ENCODE data around the gene TRIP4. TPM values are rescaled to one million over a fixed set of nuclear protein-coding genes. Genes with fewer than 3 reads are reported as not detected.

Gene TRIP4
- total and polyA plus RNA-seq, 2 of the 8 experiments (the other 6 are each of a cell fraction or from before 2014, with no cell fraction given): 6.2 to 18.9 TPM

DNA sequence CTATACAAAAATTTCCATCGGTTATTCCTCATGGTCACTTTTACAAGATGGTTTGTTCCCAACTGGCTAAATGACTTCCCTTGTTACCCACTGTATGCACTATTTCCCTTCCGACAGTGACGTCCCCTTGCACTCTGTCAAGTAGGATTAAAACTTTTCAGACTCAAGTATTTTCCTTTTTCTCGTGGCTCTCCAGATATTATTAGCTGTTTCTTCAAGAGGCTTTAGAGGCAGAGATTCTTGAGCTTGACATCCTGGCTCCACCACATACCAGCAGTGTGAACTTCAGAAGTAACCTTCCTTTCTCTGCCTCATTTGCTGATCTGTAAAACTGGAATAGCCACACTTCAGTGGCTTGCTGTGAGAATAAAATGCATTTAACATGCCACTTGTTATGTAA, 45.7 kb upstream of the TRIP4 start:
- Histone ChIP-seq H3K14ac (ENCODE audit: insufficient read length) (no peak overlapping the region), H4K91ac (replicated peaks; ENCODE audit: insufficient read length, low read length) (no peak overlapping the region), H2BK12ac (ENCODE audit: low read depth, low read length) (no peak overlapping the region), H3K9ac (replicated peaks in 1 of 4; ENCODE audit: extremely low read depth in 1 of 4, low read depth in 3 of 4, low read length in 3 of 4) (no peak overlapping the region), H4K5ac (ENCODE audit: insufficient read length, low read depth, low read length) (no peak overlapping the region), H2BK15ac (ENCODE audit: low read length) (no peak overlapping the region), H2AFZ (ENCODE audit: low read length) (no peak overlapping the region), H3K23me2 (ENCODE audit: low read depth, low read length) (no peaks in the 10 kb centered on the region), H2AK5ac (ENCODE audit: low read depth, low read length) (no peak overlapping the region), H3K23ac (ENCODE audit: insufficient read length) (no peak overlapping the region), H4K8ac (ENCODE audit: extremely low read depth, insufficient read depth, low read length) (no peak overlapping the region), H2BK20ac (ENCODE audit: low read length) (no peak overlapping the region), H3K4me1 (replicated peaks in 1 of 4; ENCODE audit: control insufficient read depth in 3 of 4, insufficient read depth in 4 of 4, low read length in 3 of 4) (peaks cover 0 to 4% (median 0%) of the 10 kb centered on the region in 4 experiments; a peak in 2 of 7 replicates), H3K4me2 (ENCODE audit: insufficient read depth in 1 of 2, low read depth in 2 of 2, low read length in 2 of 2) (no peak overlapping the region), H4K20me1 (replicated peaks in 1 of 2; ENCODE audit: control insufficient read depth in 1 of 2, insufficient read depth in 2 of 2, low read length in 2 of 2) (no peaks in the 10 kb centered on the region), H3K27ac (ENCODE audit: low read depth, low read length) (no peak overlapping the region), H2BK5ac (ENCODE audit: low read depth, low read length) (no peak overlapping the region), H3K9me3 (ENCODE audit: insufficient read depth in 2 of 2, low read depth in 1 of 2, low read length in 1 of 2) (no peaks in the 10 kb centered on the region), H3K36me3 (ENCODE audit: control insufficient read depth in 2 of 4, insufficient read depth in 4 of 4, low read length in 3 of 4) (no peaks in the 10 kb centered on the region), H3K79me1 (ENCODE audit: low read depth, low read length) (no peaks in the 10 kb centered on the region), H2BK120ac (replicated peaks; ENCODE audit: low read depth, low read length) (no peak overlapping the region), H3K4me3 (ENCODE audit: extremely low read depth in 1 of 4, insufficient read depth in 2 of 4, low read depth in 3 of 4, low read length in 4 of 4) (no peak overlapping the region), H3K4ac (replicated peaks; ENCODE audit: insufficient read length, low read depth, low read length) (no peak overlapping the region), H3K27me3 (replicated peaks in 1 of 4; ENCODE audit: control insufficient read depth in 3 of 4, extremely low read depth in 1 of 4, insufficient read depth in 3 of 4, low read length in 3 of 4) (no peaks in the 10 kb centered on the region), H3K56ac (replicated peaks; ENCODE audit: insufficient read length, low read depth, low read length) (no peak overlapping the region), H3K79me2 (ENCODE audit: control insufficient read depth in 1 of 2, insufficient read depth in 2 of 2, low read length in 2 of 2) (peaks cover 0 to 24% of the 10 kb centered on the region in 2 experiments; a peak in 2 of 4 replicates), H3K18ac (ENCODE audit: extremely low read depth, low read length) (no peak overlapping the region)
- DNase-seq (ENCODE audit: low read depth in 1 of 2, low spot score in 2 of 2) (no peak), FAIRE-seq (no peak)
- POLR2A ChIA-PET (ENCODE audit: partially characterized antibody): interaction anchor here (1.0 to 1.6 kb wide), 3 partner anchors 14 to 248 kb away, joined by 3 read pairs; partner anchors contain the start of genes CIAO2A, CSNK1G1 and TRIP4
- CTCF ChIA-PET (ENCODE audit: partially characterized antibody): interaction anchor here (2.0 kb wide), 1 partner anchor 10 kb away, joined by 9 read pairs; no protein-coding TSS in a partner anchor
- WGBS, 2 experiments (ENCODE audit: extremely low coverage in 1 of 2, insufficient coverage in 1 of 2, insufficient read length in 1 of 2, insufficient replicate concordance in 2 of 2, low coverage in 1 of 2, low lambda C conversion rate in 2 of 2, missing lambda C conversion rate in 1 of 2): 94% methylated on average over 4 of the region's 4 CpGs; no CpG with 5 or more reads in 1 of the 2 experiments
- no peak for TF ChIP-seq KDM1A (IDR thresholded peaks at IDR 0.05; ENCODE audit: borderline replicate concordance, low read length)
- no peak for TF ChIP-seq TAF1 (IDR thresholded peaks at IDR 0.05; ENCODE audit: low read depth, low read length)
- TF ChIP-seq CBX5 (IDR thresholded peaks at IDR 0.05; ENCODE audit: low read depth, low read length): no peak
- TF ChIP-seq RFX5 (IDR thresholded peaks at IDR 0.05; ENCODE audit: borderline replicate concordance, low read depth, low read length): no peak
- TF ChIP-seq POU5F1 (IDR thresholded peaks at IDR 0.05; ENCODE audit: low read depth, low read length): no peak
- no peak for TF ChIP-seq HDAC6 (IDR thresholded peaks at IDR 0.05; ENCODE audit: low read depth, low read length)
